Measurements from ENCODE around the gene TEX52. TPM values are rescaled to one million over a fixed set of nuclear protein-coding genes. Genes with fewer than 3 reads are reported as not detected.
A peak's percentile ranks its signal among the peaks of the same experiment; 100 is the strongest.

The TEX52 gene
- total RNA-seq, 4 donors from 2014 or later, result not detected

DNA sequence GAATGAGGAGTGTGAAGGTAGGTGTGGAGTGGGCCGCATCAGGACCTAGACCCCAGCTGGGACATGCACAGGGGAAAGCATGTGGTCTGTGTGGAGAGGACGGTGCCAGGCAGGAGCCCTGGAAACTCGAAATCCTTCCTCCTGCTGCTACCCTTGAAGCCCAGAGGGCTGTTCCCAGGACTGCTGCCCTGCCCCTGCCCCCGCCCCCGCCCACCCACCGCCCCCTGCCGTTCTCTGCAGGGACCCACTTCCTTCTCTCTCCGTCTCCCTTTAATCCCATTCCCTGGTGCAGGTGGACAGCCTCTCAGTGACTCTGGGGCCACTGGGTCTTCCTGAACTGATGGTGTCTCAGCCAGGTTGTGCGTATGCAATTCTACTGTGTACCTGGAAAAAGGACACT, 36.4 kb downstream of the TEX52 start:
- H3K36me3 ChIP-seq, result peaks cover 81% of the 10 kb centered on the region
- no peak overlapping the region for H3K4me3 ChIP-seq
- no peaks in the 10 kb centered on the region for H3K9me3 ChIP-seq
- TF ChIP-seq CTCF (IDR thresholded peaks at IDR 0.05) (no peak), EP300 (IDR thresholded peaks at IDR 0.05) (no peak), POLR2AphosphoS5 (IDR thresholded peaks at IDR 0.05) (no peak), POLR2A (IDR thresholded peaks at IDR 0.05) (no peak)
- H3K27ac ChIP-seq, result no peak overlapping the region
- H3K27me3 ChIP-seq, result no peaks in the 10 kb centered on the region
- WGBS, result 81% methylated on average over 8 of the region's 9 CpGs
- no peaks in the 10 kb centered on the region for H3K4me1 ChIP-seq
- no peak for DNase-seq (ENCODE audit: low spot score in 2 of 2)

DNA sequence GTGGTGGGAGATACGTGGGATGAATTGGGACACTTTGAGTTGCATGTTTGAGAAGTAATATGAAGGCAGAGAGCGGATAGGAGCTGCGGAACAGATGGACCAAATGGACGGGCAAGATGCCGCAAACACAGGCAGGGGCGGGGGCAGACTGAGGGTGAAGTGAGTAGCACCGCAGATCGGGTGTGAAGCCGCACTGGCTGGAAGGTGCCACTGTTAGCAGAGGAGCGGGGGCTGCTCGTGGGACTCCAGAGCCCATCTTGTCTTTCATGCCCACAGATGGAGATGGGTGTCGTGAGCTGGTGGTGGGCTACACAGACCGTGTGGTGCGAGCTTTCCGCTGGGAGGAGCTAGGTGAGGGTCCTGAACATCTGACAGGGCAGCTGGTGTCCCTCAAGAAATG, 37.0 kb downstream of the TEX52 start:
- WGBS, result 95% methylated on average over 15 of the region's 15 CpGs
- no peak overlapping the region for H3K27ac ChIP-seq
- H3K4me1 ChIP-seq, result no peaks in the 10 kb centered on the region
- H3K4me3 ChIP-seq, result no peak overlapping the region
- H3K9me3 ChIP-seq, result no peaks in the 10 kb centered on the region
- no peak for DNase-seq (ENCODE audit: low spot score in 2 of 2)
- H3K27me3 ChIP-seq, result no peaks in the 10 kb centered on the region
- TF ChIP-seq CTCF (IDR thresholded peaks at IDR 0.05), result no peak
- no peak for TF ChIP-seq POLR2A (IDR thresholded peaks at IDR 0.05)
- no peak for TF ChIP-seq POLR2AphosphoS5 (IDR thresholded peaks at IDR 0.05)
- no peak for TF ChIP-seq EP300 (IDR thresholded peaks at IDR 0.05)
- H3K36me3 ChIP-seq, result peaks cover 77% of the 10 kb centered on the region

DNA sequence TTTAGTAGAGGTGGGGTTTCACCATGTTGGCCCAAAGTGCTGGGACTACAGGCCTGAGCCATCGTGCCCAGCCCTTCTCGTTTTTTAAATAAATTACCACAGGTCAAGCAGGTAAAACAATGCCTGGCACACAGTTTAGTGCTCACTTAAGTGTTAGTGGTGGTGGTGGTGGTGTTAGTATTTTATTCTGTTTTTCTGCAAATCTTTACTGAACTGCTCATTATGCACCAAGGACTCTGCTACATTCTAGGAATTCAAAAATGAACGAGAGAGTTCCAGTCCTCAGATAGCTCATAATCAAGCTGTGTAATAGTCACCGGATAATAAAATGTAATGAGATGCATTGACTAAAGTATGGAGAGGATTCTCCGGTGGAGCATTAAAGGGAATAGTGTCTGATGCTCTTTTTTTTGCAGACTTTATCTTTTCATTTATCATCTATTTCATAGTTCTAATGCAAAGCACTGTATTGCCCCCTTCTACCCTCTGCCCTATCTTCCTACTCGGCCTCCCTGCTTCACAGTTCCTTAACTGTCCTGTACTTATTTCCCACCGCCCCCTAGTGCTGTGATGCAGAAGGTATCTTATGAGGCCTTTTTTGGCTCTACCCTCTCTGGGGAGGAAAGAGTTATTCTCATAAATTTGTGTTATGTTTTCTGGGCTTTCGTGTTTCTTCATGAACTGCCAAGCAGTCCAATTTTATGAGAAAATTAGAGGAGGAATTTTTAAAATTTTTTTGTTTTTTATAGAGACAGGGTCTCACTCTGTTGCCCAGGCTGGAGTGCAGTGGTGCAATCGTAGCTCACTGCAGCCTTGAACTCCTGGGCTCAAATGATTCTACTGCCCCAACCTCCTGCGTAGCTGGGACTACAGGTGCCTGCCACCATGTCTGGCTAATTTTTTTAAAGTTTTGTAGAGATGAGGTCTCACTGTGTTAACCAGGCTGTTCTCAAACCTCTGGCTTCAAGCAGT, 43.3 kb downstream of the TEX52 start:
- no peaks in the 10 kb centered on the region for H3K9me3 ChIP-seq
- H3K36me3 ChIP-seq, result peaks cover 19% of the 10 kb centered on the region
- peak overlapping the region; percentile 92 for H3K27ac ChIP-seq
- peaks cover 22% of the 10 kb centered on the region for H3K4me1 ChIP-seq
- WGBS, result 16% methylated on average over 10 of the region's 10 CpGs
- TF ChIP-seq EP300 (IDR thresholded peaks at IDR 0.05) (no peak), CTCF (IDR thresholded peaks at IDR 0.05) (peak; percentile 47 to 48)
- DNase-seq (ENCODE audit: low spot score in 2 of 2), result no peak
- peak overlapping the region; percentile 63 for H3K4me3 ChIP-seq
- no peaks in the 10 kb centered on the region for H3K27me3 ChIP-seq

DNA sequence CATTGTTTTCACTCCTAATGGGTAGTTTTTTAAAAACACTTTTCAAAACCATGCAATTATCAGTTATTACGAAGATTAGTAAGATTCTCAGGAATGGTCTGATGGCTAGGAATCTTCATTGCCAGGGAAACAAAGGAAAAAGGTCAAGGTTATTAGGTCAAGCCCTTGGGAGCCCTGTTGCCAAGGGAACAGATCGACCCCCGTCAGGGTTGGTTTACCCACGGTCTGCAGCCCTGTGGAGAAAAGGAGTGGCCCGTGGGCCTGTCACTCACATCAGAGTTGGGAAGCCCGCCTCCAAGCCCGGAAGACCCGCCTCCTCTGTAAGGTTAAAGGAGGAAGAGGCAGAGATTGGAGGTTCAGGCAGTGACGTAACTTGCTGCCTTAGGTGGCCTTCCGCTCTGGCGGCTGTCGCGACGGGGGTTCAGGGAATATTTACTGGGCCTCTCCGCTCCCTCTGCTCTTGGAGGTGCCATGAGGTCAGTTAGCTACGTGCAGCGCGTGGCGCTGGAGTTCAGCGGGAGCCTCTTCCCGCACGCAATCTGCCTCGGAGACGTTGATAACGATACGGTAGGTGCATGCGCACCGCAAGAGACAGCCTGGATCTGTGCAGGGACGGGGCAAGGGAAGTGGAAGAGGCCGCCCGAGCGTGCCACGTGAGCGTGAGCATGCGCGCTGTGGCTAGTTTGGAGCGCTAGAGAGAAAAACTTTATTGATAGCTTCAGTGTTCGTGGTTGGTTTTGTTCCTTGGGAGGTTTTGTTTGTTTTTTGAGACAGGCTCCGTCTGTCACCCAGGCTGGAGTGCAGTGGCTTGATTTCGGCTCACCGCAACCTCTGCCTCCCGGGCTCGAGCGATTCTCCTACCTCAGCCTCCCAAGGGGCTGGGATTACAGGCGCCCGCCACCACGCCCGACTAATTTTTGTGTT, 44.3 kb downstream of the TEX52 start, which contains the start of gene ITFG2:
TSS of gene ITFG2 (plus strand) at position 379 of the 924 bp plus-strand sequence. CDS start at position 472, 93 bp downstream.
- Histone ChIP-seq H3K4me1 (peaks cover 22% of the 10 kb centered on the region), H3K9me3 (no peaks in the 10 kb centered on the region), H3K36me3 (peaks cover 10% of the 10 kb centered on the region), H3K4me3 (peak within 1 kb of the TSS; percentile 63), H3K27me3 (no peaks in the 10 kb centered on the region), H3K27ac (peak within 1 kb of the TSS; percentile 92)
- TF ChIP-seq CTCF (IDR thresholded peaks at IDR 0.05), result no peak
- TF ChIP-seq POLR2AphosphoS5 (IDR thresholded peaks at IDR 0.05), result peak; percentile 79 to 95 (median 93)
- peak in 1 of 2 donors; percentile 82 for TF ChIP-seq POLR2A (IDR thresholded peaks at IDR 0.05)
- DNase-seq (ENCODE audit: low spot score in 2 of 2), result peak; percentile 99
- under 1% methylated on average over 32 of the region's 48 CpGs for WGBS

Data from suprapubic skin (tissue), 4 donors.